Peyer's patch (tissue), 4 donors: ENCODE results near the gene INTS11. TPM values are rescaled to one million over a fixed set of nuclear protein-coding genes. Genes with fewer than 3 reads are reported as not detected.
A peak's percentile ranks its signal among the peaks of the same experiment; 100 is the strongest.

ENCODE experiments used
- DNase-seq, 3 donors: peaks; one replicate each; pipeline ENCODE4 v3.0.0-alpha.2; 2017 to 2019
- H3K27ac ChIP-seq, 4 donors: fragments of 200-600 bp; sonication (generic); one replicate each; pipeline ENCODE4 v1.5.1; 2016 to 2019
- H3K27me3 ChIP-seq, 2 donors: fragments of 200-600 bp; sonication (generic); one replicate each; pipeline ENCODE4 v1.5.1; 2019
- H3K36me3 ChIP-seq, 3 donors: fragments of 200-600 bp; sonication (generic); one replicate each; pipeline ENCODE4 v1.5.1; 2016 to 2019
- H3K4me1 ChIP-seq, 4 donors: fragments of 200-600 bp; sonication (generic); one replicate each; pipeline ENCODE4 v1.5.1; 2016 to 2019
- H3K4me3 ChIP-seq, 4 donors: fragments of 200-600 bp; sonication (generic); 1 replicate in 3 of 4; 2 replicates in 1 of 4; pipeline ENCODE4 v1.5.1; 2016 to 2019; ENCODE audit warnings: mild to moderate bottlenecking in 1 of 4
- H3K9me3 ChIP-seq, 4 donors: fragments of 200-600 bp; sonication (generic); one replicate each; pipeline ENCODE4 v1.5.1; 2016 to 2019; ENCODE audit warnings: mild to moderate bottlenecking in 1 of 4
- POLR2A ChIP-seq, 2 donors: fragments of 450-650 bp; IDR thresholded peaks; one replicate each; pipeline ENCODE4 v1.5.1; 2017; ENCODE audit warnings: antibody characterized with exemption in 2 of 2, mild to moderate bottlenecking in 2 of 2, moderate library complexity in 2 of 2
- total RNA-seq, 4 donors: library from RNA; depleted of rRNA; stranded (reverse); fragments of >200 nt; gene quantifications; one replicate each; pipeline ENCODE4 v1.1.0, GENCODE V29; 2016
- TF ChIP-seq, protein P1 (sequence below), 6 experiments: fragments of 450-650 bp in 4 of 6; fragments of 200-600 bp in 2 of 6; sonication (generic) in 1 of 6; IDR thresholded peaks; one replicate each; pipeline ENCODE4 v1.5.1; 2017 to 2019; ENCODE audit warnings: antibody characterized with exemption in 6 of 6, mild to moderate bottlenecking in 3 of 6, moderate library complexity in 1 of 6

INTS11 gene
- total RNA-seq, 4 donors from 2014 or later, result 146 to 359 (median 273) TPM

- Histone ChIP-seq H3K4me3 (no peak overlapping the region), H3K36me3 (peaks cover 0 to 7% (median 0%) of the 10 kb centered on the region in 3 donors), H3K27me3 (no peaks in the 10 kb centered on the region), H3K4me1 (peaks cover 0 to 51% (median 13%) of the 10 kb centered on the region in 4 donors), H3K9me3 (no peaks in the 10 kb centered on the region), H3K27ac (peak overlapping the region in 1 of 4 donors; percentile 92)
- DNase-seq, result no peak
- no peak for TF ChIP-seq POLR2A (IDR thresholded peaks at IDR 0.05)
- TF ChIP-seq, protein P1, sequence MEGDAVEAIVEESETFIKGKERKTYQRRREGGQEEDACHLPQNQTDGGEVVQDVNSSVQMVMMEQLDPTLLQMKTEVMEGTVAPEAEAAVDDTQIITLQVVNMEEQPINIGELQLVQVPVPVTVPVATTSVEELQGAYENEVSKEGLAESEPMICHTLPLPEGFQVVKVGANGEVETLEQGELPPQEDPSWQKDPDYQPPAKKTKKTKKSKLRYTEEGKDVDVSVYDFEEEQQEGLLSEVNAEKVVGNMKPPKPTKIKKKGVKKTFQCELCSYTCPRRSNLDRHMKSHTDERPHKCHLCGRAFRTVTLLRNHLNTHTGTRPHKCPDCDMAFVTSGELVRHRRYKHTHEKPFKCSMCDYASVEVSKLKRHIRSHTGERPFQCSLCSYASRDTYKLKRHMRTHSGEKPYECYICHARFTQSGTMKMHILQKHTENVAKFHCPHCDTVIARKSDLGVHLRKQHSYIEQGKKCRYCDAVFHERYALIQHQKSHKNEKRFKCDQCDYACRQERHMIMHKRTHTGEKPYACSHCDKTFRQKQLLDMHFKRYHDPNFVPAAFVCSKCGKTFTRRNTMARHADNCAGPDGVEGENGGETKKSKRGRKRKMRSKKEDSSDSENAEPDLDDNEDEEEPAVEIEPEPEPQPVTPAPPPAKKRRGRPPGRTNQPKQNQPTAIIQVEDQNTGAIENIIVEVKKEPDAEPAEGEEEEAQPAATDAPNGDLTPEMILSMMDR (IDR thresholded peaks at IDR 0.05), result no peak
Observed at GRCh38 chr1:1346501-1346890, 22.0 kb upstream of the INTS11 start.

DNA sequence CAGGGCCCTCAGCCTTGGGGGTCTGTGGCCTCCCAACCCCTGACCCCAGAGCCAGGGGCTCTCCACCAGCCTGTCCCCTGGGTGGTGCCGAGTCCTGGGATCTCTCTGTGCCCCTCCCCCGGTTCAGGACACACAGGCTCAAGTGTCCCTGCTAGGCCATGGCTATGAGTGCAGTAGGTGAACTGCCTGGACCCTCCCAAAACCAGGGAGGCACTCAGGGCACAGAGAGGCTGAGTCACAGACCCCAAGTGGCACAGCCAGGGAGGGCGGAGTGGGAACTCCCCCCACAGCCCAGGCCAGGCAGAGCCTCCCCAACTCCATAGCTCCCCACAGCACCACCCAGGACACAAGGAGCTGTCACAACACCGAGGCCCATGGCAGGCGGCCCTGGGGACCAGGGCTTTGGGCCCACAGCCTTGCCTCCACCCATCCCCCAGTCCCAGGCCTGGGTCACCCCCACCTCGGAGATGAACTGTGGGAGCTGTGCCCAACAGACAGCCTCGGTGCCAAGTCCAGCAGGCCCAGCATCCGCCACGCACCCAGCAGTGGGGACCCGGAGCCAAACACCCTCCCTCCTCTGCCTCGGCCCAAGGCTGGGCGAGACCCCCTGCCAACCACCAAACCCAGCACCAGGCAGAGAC is 21.5 kb upstream of the INTS11 start:
- TF ChIP-seq POLR2A (IDR thresholded peaks at IDR 0.05), result no peak
- TF ChIP-seq, protein P1 (IDR thresholded peaks at IDR 0.05), result no peak
- Histone ChIP-seq H3K4me3 (peak overlapping the region in 2 of 4 donors; percentile 5 to 31), H3K36me3 (peaks cover 0 to 11% (median 0%) of the 10 kb centered on the region in 3 donors), H3K4me1 (peaks cover 0 to 48% (median 13%) of the 10 kb centered on the region in 4 donors), H3K27me3 (no peaks in the 10 kb centered on the region), H3K27ac (peak overlapping the region in 1 of 4 donors; percentile 60), H3K9me3 (no peaks in the 10 kb centered on the region)
- no peak for DNase-seq

GRCh38 chr1:1345384-1345783 is 20.9 kb upstream of the INTS11 start:
- Histone ChIP-seq H3K9me3 (no peaks in the 10 kb centered on the region), H3K27me3 (no peaks in the 10 kb centered on the region), H3K4me3 (peak overlapping the region in 2 of 4 donors; percentile 5 to 31), H3K27ac (peak overlapping the region in 3 of 4 donors; percentile 15 to 60 (median 57)), H3K4me1 (peaks cover 0 to 48% (median 13%) of the 10 kb centered on the region in 4 donors), H3K36me3 (peaks cover 0 to 16% (median 0%) of the 10 kb centered on the region in 3 donors)
- no peak for DNase-seq
- no peak for TF ChIP-seq POLR2A (IDR thresholded peaks at IDR 0.05)
- TF ChIP-seq, protein P1 (IDR thresholded peaks at IDR 0.05), result no peak

DNA sequence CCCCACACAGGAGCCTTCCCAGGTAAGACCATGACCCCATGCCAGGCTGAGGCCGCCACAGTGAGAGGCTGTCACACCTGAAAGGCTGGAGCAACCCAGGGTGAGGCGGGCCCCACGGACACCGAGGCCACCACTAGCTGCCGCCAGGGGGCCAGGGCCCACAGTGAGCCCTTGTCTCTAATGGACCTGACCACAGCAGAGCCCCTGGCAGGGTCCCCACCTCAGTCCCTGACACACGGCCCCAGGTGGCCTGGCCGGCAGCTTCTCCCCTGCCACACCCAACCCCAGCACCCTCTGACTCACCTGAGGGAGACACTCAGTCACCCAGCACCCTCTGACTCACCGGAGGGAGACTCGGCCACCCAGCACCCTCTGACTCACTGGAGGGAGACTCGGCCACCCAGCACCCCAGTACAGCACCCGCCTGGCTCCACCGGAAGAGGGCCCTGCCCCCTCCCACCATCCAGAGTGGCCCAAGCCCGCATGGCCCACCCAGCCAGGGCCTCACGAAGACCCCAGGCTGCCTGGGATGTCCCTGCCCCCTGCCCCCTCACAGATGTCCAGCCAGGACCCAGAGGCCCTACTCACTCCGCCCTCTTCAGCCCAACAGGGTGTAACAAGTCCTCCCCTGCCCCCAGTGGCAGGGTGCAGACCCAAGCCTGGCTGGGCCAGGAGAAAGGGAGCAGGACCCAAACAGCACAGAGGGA is 20.3 kb upstream of the INTS11 start:
- Histone ChIP-seq H3K9me3 (no peaks in the 10 kb centered on the region), H3K27me3 (no peaks in the 10 kb centered on the region), H3K27ac (peak overlapping the region in 3 of 4 donors; percentile 45 to 60 (median 57)), H3K4me3 (peak overlapping the region in 2 of 4 donors; percentile 5 to 31), H3K36me3 (peaks cover 0 to 22% (median 0%) of the 10 kb centered on the region in 3 donors), H3K4me1 (peaks cover 0 to 48% (median 13%) of the 10 kb centered on the region in 4 donors)
- DNase-seq, result peak in 2 of 3 donors; percentile 79 to 85
- TF ChIP-seq POLR2A (IDR thresholded peaks at IDR 0.05), result no peak
- TF ChIP-seq, protein P1 (IDR thresholded peaks at IDR 0.05), result peak in 4 of 6 experiments; percentile 9 to 47 (median 42)

GRCh38 chr1:1343811-1344421 is 19.5 kb upstream of the INTS11 start:
- peaks cover 0 to 48% (median 13%) of the 10 kb centered on the region in 4 donors for H3K4me1 ChIP-seq
- no peak overlapping the region for H3K4me3 ChIP-seq
- DNase-seq, result no peak
- TF ChIP-seq, protein P1 (IDR thresholded peaks at IDR 0.05), result no peak
- TF ChIP-seq POLR2A (IDR thresholded peaks at IDR 0.05), result no peak
- H3K36me3 ChIP-seq, result peaks cover 0 to 30% (median 0%) of the 10 kb centered on the region in 3 donors
- H3K9me3 ChIP-seq, result no peaks in the 10 kb centered on the region
- no peaks in the 10 kb centered on the region for H3K27me3 ChIP-seq
- peak overlapping the region in 3 of 4 donors; percentile 45 to 60 (median 48) for H3K27ac ChIP-seq
